Activated CD8-positive, alpha-beta memory T cell treated with anti-CD3 and anti-CD28 coated beads for 4 hours (primary cell): Measurements from ENCODE around the gene TCOF1.

Experiments
- DNase-seq, 2 donors: peaks; one replicate each; pipeline ENCODE4 v3.0.0-alpha.2; 2020; ENCODE audit warnings: low read depth in 2 of 2

Gene TCOF1

DNA sequence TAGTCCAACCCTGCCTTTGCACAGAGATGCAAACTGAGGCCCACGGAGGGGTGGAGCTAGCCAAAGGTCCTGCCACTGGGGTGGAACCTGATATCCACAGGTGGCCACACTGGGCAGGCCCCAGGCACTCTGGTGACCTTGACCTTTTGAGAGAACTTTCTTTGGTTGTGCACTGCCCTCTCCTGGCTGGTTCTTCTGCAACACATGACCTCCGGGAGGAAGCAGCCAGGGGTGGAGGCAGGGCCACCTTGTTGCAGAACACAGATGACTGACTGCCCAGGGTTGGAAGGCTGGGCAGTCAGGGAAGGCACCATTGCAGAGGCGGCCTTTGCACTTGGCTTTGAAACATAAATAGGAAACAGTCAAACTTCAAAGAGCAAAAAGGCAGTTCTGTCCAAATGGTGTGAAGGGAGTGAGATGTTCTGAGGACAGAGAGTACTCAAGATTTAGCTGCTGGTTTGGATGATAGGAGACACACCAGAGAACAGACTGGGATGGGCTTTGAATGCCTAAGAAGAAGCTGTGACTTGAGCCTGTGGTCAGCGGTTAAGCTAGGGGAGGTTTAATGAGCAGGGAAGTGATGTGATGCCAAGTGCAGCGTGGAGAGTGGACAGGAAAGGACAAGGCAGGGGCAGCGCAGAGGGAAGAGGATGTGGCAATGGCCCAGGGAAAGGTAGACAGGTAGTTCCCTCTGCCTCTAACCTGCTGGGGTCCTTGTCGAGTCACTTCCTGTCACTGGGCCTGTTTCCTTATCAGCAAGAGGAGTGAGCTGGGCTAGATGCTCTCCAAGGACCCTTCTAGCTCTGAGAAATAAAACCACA, 6.8 kb upstream of the TCOF1 start:
- no peak for DNase-seq

DNA sequence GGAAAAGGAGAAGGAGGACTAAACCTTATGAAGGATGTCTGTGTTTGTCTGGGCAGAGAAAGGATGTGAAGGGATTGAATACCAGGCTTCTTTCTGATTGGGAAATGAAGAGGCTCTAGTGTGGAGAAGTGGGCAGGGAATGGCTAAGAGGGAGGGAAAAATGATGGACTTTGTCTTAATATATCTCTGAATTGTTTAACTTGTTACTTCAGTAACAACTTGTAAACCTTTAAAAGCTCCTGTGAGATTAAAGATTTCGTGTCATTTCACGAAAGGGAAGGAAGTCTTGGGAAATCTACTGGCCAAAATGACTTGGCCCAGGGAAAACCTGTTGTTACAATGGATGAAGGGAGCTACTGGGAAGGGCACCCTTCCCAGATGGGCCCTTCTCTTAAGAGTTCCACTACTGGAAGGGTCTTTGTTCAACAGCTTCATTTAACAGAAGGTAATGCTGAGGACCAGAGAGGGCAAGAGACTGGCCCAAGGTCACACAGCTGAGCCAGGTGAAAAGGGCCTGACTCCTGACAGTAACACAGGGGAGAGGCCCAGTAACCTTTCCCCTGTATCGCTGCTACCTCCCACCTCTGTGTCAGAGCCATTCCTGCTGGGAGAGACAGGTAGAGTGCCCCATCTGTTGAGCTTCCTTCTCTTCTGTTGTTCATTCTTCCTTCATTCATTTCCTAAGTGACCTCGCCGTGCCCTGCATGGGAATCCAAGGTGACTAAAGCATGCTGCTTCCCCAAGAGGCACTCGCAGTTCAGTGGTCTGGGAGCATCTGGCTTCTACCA, 5.1 kb upstream of the TCOF1 start:
- DNase-seq, result no peak

DNA sequence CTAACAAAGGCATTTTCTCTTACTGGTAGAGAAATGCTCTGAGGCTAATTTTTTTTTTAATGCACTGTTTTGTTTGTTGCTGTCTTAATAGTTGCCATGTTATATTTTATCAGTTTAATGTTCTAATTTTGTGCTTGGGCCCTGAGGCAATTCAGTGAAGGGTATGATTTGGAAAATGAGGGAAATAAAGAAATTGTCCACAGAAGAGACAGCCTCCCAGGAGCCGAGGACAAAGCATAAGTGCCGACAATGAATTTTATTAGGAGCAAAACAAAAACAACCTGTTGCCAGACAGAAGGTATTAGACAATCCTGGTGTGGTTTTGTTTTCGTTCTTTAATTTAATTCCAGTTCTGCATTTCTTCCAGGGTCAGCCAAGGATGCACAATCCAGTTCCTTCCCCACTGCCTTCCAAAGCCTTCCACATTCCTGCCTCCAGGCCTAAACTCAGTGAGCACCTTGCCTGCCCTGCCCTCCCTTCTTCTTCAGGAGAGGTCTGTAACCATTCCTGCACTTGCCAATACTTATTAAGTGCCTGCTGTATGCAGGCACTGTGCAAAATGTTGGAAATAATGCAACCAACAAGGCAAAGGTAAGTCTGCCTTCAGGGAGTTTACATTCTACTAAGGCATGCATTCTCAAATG, 4.3 kb upstream of the TCOF1 start:
- DNase-seq, result no peak

DNA sequence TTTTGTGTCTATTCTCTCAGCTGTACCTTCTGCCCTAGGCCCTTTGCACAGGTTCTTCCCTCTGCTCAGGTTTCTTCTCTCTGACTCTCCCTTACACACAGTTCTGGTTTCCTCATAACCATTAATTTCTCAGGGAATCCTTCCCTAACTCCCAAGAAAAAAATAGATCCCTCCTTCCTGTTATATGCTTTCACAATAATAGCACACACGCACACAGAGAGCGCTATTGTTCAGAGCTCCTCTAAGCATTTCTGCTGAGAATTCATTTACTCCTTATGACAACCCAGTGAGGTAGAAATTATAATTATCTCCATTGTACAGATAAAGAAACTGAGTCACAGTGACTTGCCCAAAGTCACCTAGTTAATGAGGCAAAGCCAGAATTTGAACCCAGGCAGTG, 1.7 kb upstream of the TCOF1 start:
- DNase-seq, result no peak

DNA sequence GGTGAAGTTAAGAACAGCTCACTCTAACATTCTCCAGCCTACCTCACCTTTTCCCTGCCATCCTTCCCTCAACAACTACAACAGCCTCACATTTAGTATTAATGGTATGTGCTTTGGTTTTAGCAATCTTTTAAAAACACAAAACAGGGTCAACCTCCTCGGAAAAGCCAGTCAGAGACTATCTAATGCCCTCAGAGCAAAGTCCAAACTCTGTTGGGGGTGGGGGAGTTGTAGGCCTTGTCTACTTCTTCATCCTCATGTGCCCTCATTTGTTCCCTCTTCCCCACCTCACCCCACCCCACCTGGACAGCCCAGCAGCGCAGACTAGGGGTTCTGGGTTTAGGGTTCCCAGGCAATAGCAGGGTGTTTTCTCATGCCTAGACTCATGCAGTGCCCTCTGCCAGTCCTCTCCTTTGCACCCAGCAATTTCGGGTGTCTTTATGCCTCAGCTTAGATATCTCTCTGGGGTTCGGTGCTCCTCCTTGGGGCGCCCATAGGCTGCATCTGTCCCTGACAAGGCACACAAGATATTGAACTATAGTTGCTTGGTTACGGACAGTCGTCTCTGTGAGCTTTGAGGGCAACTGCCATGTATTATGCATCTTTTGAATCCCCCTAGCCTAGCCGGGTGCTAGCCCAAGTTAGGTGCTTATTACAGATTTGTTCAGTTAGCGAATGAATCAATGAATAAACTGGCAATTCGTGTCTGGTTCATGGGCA, 762 bp upstream of the TCOF1 start:
- no peak for DNase-seq

DNA sequence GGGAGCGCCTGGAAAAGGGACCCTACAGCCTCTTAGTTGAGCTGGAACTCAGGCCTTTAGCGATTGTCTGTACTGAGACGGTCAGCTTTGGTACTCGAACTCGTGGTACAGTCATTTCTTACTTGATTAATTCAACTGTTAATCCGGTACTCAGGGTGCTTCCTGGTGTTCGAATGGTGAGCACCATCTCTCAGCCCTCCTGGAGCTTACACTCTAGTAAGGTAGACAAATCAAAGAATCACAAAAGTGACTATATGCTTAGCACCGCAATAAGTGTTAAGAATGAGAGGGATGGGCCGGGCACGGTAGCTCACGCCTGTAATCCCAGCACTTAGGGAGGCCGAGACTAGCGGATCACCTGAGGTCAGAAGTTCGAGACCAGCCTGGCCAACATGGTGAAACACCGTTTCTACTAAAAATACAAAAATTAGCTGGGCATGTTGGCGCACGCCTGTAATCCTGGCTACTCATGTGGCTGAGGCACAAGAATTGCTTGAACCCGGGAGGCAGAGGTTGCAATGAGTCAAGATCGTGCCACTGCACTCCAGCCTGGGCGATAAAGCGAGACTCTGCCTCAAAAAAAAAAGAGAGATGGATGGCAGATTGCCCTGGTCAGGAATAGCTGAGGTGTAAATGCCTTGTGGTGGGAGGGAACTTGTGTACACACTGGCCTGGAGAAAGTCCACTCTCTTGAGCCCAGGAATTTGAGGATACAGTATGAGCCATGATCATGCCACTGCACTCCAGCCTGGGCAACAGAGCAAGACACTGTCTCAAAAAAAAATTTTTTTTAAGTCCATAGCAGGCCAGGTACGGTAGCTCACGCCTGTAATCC, 981 bp downstream of the TCOF1 start:
- peak in 1 of 2 donors; percentile 4 for DNase-seq

DNA sequence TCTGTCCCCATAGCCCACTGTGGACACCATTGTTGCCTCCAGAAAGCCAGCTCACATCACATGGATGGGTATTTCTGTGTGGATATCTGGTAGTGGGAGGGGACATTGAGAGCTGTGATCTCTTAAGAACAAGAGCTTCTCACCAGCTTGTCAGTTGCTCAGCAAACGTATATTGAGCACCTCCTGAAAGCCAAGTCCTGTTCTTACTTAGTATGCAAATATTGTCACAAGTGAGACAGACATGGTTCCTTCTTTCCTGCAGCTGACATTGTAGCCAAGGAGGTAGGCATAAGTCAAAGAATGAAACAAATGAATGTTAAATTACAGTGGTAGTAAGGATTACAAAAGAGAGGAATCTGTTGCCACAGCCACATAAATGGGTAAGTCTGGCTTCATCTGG, 3.8 kb downstream of the TCOF1 start:
- DNase-seq, result no peak

DNA sequence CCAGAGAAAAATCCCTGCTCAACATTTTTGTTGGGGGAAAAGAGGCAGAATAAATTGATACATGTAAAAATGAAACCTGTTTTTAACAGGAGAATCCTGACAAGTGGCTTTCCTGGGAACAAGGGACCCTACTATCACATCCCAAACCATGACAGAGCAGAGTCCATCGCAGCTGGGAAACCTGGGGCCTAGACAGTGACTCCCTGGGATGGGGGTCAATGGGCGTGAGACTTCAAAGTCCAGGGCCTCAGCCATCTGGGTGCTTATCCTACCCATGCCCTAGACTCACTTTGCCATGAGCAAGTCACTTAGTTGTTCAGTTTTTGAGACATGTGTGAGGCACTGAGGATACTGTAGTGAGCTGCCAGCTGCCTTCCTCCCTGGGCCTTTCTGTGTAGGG, 5.7 kb downstream of the TCOF1 start:
- DNase-seq, result no peak

DNA sequence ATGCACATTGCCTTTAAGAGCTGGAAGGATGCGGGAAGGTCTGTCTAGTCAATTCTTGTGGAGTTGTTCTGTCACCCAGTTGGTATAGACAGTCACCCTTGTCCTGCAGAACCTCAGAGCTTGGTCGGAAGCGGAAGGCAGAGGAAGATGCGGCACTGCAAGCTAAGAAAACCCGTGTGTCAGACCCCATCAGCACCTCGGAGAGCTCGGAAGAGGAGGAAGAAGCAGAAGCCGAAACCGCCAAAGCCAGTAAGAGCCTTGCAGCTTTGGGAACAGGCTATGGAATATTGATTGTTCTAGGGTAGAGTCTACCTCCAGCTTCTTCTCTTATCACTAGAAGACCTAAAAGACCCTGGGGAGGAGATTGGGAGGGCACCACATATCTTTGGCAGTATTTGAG, 6.5 kb downstream of the TCOF1 start:
- no peak for DNase-seq

DNA sequence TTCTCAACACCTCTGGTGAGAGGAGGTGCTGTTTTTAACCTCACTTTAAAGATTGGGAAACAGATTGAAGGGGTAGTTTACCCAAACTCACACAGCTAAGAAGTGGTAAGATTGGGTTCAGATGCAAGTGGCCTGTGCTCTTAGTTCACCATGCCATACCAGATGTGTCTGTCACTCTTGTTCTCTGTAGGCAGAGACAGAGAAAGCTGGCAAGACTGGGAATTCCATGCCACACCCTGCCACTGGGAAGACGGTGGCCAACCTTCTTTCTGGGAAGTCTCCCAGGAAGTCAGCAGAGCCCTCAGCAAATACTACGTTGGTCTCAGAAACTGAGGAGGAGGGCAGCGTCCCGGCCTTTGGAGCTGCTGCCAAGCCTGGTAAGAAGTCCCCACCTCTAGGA, 11.0 kb downstream of the TCOF1 start:
- no peak for DNase-seq

DNA sequence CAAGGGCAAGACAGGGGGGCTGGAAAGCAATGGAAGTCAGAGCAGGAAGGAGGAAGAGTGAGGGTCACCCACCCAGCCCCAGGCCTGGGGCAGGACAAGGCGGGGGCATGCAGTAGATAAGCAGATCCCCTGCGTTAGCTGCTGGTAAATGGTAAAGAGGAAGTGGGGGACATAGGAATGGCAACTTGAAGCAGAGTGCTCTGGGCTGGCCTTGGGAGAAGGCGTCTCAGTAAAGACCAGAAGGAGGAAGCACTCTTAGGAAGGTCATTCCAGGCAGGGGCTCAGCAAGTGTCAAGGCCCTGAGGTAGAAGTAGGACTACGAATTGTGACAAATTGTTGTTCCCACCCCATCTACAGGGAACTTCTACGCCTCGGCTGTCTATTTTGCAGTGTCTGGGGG, 15.1 kb downstream of the TCOF1 start:
- no peak for DNase-seq

DNA sequence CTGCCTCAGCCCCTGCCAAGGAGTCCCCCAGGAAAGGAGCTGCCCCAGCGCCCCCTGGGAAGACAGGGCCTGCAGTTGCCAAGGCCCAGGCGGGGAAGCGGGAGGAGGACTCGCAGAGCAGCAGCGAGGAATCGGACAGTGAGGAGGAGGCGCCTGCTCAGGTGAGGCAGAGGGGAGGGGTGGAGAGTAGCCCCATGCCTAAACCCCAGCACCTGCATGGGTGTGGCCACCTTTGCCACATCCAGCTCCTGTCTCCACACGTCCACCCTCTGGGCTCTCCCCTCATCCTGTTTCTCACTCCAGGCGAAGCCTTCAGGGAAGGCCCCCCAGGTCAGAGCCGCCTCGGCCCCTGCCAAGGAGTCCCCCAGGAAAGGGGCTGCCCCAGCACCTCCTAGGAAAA, 17.2 kb downstream of the TCOF1 start:
- DNase-seq, result no peak

DNA sequence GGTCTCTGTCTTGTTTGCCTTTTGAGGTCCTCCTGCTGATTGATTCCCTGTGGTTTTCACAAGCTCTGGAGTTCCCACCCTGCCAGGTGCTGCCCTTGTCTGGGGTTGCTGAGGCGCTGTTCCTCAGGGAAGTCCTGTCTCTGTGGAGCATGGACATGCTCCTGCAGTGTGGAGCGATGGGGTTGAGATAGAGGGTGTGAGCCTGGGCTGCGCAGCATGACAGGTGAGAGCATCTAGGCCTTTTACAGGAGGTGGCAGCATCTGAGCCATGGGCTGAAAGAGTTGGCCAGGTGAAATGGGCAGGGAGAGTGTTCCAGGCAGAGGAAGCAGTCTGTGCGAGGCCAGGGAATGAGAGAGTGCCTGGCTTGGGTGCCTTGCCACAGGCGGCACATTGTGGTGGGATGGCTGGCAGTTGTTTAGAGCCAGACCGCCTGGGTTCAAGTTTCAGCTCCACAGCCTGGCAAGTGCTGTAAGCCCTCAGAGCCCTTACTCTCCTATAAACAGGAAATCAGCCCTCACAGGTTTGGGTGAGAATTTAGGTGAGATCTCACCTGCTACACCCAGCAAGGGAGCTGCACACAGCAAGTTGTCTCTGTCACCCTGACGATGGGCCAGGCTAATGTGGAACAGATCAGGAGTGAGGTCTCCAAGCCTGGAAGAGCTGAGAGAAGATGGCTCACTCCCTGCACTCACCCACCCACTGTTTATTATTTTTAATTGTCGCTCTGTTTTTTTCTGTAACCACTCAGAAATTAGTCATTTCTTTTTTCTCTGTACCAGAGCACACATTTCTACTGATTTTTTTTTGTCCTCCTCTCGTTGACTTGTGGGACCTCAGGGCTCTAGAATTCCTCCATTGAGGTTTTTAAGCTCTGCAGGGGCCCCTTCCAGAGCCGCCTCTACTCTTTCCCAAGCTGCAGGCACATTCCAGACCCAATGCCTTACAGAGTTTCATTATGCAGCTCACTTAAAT, 19.6 kb downstream of the TCOF1 start:
- no peak for DNase-seq

DNA sequence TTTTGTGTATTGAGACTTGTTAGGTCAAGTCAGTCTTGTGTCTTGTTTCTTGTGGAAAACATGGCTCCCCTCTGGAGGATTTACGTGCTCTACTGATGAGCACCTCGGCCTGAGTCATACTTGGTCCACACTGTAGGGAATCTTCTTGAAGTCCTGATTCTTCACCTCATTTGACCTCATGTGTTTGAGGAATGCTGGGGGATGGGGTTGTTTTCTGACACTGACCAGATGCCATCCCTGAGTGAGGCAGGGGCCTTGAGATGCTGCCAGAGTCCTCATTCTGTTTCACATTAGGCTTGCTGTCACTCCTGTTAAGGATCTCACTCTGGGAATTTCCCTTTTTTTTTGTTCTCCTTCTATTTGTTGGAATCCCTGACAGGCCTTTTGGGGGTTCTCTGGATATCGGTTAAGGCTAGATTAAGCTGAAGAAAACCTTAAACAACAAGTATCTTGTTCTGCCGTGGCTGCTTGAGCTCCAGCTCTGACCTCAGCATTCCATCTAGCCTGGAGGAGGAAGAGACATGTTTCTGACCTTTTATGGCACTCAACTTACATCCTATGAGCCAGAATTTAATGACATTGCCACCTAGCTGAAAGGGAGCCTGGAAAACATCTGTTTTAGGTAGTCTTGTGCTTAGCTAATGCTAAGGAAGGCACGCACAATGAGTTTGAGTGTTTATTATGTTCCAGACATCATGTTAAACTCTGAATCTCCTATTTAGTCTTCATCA, 20.6 kb downstream of the TCOF1 start:
- no peak for DNase-seq

DNA sequence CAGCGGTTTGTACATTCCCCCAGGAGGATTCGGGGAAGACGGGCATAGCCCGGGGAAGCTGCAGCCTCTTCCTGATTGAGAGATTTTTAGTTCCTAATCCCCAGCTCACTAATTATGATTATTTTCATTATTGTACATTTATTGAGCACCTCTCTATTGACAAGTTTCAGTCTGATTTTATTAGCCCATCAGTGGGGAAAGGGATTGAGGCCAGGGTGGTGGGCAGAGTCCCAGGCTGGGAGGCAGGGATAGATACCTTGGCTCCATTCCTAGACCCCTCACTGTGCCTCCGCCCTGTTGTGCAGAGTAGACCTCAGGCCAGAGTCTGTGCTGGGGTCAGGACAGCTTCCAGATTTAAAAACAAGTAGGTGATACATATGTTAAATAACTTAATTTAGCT, 27.2 kb downstream of the TCOF1 start:
- DNase-seq, result no peak

DNA sequence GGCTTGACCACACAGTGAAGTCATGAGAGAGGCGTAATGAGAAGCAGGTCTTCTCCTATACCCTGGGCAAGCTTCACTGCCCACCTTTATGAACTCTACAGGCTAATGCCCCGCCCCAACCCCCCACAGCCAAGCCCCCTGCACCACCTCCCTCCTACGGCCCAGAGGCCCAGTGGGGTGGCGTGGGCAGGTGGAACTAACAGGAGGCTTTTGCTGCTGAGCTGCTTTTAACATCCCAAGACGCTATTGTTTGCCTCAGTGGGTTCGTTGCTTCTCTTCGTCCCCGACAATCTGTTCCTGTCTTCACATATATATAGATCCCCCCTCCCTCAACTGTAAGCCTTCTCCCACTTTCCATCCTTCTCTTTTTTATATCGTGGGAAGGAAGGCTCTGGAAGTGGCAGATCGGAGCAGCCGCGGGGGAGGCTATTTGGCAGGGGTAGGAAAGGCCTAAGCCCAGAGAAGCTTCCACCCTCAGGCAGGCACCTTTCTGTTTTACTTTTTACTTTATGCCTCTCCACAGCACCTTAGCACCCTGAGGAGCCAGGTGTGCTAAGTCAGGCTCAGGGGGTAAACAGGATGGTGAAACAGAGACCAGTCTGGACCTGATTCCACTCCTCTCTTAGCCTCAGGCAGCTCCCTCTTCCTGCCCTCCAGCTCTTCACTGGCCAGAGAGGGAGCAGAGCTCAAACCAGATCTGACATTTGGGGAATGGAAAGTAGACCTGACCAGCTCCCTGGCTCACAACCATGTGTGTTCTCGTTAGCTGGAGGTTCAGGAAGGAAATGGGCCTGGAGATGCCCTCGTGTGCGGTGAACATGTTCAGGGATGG, 28.7 kb downstream of the TCOF1 start:
- DNase-seq, result no peak

DNA sequence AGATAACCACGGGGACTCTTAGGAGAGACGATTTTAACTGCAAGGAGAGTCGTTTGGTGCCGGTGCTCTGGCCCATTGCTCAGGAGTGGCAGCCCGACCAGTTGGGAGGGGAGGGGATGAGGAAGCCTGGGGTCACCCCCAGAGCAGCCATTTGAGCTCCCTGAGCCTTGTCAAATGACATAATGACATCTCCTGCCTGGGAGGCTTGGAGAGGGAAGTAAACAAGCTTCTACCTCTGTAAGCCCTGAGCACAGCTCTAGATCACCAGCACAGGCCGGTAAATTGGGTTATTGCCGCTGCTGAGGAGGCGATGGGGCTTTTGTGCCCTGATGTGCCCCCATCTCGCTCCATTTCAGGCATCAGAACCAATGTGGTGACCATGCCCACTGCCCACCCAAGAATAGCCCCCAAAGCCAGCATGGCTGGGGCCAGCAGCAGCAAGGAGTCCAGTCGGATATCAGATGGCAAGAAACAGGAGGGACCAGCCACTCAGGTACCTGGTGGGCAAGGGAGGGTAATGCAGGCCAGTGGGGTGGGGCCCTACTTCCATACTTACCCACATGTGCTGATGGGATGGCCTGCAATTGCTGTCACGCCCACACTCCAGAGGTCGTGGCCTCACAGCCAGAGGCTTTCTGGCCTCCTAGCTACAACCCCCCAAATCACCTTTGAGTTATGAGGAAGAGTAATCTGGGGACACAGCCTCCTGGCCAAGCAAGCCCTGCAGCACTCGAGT, 32.2 kb downstream of the TCOF1 start:
- no peak for DNase-seq
